ENCODE measurements around the gene PCP2.
A peak's percentile ranks its signal among the peaks of the same experiment; 100 is the strongest.

Gene PCP2

DNA sequence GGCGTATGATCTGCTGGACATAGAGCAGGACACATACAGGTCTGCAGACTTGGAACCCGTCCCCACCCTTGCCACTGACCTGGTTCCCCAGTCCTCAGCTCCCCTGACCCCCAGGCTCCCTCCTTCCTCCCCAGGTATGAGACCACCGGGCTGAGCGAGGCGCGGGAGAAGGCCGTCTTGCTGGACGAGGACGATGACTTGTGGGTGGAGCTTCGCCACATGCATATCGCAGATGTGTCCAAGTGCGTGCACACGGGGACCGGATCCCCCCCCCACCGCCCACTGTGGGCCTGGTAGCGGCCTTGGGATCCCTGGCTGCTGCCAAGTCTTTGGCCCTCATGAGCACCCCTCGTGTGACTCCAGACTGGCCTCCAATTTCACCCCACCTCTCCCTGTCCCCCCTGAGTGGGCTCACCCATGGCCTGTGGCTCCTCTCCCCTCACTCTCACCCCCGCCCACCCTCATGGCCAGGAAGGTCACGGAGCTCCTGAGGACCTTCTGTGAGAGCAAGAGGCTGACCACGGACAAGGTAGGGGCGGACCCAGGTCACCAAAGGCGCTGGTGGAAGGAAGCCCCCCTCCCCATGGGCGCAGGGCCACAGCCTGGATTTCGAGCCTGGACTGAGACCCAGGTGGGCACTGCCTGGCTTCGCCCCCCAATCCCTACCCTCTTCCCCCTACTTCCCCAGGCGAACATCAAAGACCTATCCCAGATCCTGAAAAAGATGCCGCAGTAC lies 8.9 kb upstream of the PCP2 start:
- TF ChIP-seq, protein P1, sequence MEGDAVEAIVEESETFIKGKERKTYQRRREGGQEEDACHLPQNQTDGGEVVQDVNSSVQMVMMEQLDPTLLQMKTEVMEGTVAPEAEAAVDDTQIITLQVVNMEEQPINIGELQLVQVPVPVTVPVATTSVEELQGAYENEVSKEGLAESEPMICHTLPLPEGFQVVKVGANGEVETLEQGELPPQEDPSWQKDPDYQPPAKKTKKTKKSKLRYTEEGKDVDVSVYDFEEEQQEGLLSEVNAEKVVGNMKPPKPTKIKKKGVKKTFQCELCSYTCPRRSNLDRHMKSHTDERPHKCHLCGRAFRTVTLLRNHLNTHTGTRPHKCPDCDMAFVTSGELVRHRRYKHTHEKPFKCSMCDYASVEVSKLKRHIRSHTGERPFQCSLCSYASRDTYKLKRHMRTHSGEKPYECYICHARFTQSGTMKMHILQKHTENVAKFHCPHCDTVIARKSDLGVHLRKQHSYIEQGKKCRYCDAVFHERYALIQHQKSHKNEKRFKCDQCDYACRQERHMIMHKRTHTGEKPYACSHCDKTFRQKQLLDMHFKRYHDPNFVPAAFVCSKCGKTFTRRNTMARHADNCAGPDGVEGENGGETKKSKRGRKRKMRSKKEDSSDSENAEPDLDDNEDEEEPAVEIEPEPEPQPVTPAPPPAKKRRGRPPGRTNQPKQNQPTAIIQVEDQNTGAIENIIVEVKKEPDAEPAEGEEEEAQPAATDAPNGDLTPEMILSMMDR (IDR thresholded peaks at IDR 0.05; ENCODE audit: low read depth, low read length) = no peak
- H3K4me3 ChIP-seq (ENCODE audit: low read depth, low read length) = no peak overlapping the region

DNA sequence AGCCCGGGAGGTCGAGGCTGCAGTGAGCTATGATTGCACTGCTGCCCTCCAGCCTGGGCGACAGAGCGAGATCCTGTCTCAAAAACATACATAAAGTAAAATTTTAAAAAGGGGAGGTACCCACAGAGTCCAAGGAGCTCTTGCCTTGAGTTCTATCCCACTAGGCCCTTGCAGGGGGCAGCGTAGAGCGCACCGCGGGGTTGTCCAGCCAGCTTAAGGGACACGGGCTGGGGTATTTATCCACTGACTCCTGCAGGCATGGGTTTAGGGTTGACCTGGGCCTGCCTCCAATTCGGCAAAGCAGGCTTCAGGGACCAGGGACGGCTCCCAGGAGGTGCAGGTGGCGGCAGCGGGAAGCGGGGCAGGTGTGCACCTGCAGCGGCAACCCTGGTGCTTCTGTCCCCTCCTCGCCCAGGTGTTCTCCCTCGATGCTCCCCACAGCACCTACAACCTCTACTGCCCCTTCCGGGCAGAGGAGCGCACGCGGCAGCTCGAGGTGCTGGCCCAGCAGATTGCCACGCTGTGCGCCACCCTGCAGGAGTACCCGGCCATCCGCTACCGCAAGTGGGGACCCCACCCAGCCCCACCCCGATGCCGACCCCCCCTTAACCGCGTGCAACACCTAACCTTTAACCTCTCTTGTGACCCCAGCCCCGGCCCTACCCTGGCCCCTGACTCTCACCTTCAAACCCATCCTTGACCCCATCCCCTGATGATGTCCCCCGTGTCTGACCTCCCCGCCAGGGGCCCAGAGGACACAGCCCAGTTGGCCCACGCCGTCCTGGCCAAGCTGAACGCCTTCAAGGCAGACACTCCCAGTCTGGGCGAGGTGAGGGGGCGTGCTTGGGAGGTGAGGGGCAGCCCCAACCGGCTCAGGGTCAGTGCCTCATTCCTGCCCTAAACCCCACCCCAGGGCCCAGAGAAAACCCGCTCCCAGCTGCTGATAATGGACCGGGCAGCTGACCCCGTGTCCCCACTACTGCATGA lies 8.1 kb upstream of the PCP2 start:
- no peak overlapping the region for H3K4me3 ChIP-seq (ENCODE audit: low read depth, low read length)
- TF ChIP-seq, protein P1 (IDR thresholded peaks at IDR 0.05; ENCODE audit: low read depth, low read length) = no peak

DNA sequence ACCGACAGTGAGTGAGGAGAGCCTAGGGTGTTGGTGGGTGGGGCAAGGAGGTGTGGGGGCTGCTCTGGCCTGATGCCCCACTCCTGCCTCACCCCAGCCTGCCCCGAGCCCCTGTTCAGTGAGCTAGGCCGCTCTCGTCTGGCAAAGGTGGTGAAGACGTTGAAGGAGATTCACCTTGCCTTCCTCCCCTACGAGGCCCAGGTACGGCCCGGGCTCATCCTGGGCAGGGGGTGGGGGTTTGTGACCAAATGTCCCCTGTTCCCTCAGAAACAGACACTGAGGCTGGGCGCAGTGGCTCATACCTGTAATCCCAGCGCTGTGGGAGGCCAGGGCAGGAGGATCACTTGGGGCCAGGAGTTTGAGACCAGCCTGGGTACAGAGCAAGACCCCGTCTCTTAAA lies 7.3 kb upstream of the PCP2 start:
- TF ChIP-seq, protein P1 (IDR thresholded peaks at IDR 0.05; ENCODE audit: low read depth, low read length) = no peak
- no peak overlapping the region for H3K4me3 ChIP-seq (ENCODE audit: low read depth, low read length)

DNA sequence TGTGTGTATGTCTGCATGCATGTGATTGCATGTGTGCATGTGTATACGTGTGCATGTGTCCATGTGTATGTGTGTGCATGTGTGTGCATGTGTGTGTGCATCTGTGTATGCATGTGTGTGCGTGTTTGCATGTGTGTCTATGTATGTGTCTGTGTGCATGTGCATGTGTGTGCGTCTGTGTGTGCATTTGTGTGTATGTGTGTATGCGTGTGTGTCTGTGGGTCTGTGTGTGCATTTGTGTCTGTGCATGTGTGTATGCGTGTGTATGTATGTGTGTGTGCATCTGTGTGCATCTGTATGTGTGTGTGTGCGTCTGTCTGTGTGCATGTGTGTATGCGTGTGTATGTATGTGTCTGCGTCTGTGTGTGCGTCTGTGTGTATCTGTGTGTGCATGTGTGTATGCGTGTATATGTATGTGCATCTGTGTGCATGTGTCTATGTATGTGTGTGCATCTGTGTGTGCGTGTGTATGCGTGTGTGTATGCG lies 6.4 kb upstream of the PCP2 start:
- no peak overlapping the region for H3K4me3 ChIP-seq (ENCODE audit: low read depth, low read length)
- TF ChIP-seq, protein P1 (IDR thresholded peaks at IDR 0.05; ENCODE audit: low read depth, low read length) = no peak

DNA sequence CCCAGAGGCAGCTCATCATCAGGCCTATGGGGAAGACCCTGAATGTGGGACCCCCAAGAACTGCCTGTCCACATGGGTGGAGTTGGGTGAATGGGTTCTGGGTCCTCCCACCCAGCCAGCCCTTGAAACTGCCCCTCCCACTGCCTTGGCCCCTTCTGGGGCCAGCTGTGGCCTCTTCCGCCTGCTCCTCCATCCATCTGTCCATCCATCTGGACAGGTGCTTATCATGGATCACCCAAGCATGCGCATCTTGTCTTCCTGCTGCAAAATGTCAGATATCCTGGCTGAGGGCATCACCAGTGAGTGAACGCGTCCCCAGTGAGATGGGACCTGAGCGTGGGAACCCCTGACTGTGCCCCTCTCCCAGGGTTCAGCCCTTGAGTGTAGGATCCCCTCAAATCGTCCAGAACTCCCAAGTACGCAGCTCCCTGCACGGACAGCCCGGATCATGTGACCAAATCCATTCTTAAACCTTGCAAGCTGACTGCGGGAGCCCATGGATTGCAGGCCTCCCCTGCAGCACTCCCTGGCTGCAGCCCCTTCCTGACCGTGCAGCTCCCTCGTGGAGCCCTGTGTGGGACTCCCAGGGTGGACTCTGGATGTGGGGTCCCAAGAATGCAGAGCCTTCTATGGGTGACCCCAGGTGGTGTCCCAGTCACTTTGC lies 5.4 kb upstream of the PCP2 start:
- no peak overlapping the region for H3K4me3 ChIP-seq (ENCODE audit: low read depth, low read length)
- TF ChIP-seq, protein P1 (IDR thresholded peaks at IDR 0.05; ENCODE audit: low read depth, low read length) = no peak

DNA sequence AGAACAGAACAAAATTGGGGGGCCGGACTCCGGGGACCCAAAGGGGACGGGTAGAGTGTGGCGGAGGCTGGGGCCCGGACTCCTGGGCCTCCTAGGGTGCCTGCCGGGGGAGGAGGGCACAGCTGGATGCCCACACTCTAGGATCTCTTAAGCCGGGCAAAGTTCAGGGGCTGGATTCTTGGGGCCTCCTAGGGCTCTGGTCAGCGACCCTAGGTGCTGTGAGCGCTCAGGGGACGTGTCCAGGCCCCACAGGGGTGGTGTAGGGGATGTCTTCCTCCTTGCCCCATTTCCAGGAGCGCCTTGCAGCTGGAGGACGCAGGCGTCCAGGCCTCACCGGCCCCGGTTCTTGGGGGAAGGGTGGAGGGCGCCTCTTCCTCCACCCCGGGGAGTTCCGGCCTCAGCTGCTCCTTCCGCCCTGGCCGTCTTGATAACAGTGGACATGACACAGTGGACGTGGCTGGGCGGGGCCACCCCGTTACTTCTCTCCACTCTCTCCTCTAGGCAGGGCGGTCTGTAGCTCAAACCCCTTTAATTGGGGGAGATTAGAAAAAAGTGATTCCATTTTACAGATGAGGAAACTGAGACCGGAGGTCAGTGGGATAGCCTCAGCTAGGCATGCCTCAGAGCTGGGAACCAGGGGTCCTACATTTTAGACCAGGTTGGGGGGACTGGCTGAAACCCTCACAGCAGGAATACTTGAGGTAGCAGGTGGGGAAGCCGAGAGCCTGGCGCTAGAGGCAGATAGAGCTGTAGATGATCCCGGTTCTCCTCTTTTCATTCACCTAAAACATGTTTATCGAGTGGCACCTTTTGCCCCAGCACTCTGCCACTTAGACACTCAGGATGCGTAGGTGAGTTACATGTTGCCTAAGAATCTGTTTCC lies 4.1 kb upstream of the PCP2 start:
- H3K4me3 ChIP-seq (ENCODE audit: low read depth, low read length) = peak overlapping the region; percentile 6; the same call in 1 of the 2 replicates

More for the DNA sequence above, 4.1 kb upstream of the PCP2 start:
- TF ChIP-seq, protein P1 (IDR thresholded peaks at IDR 0.05; ENCODE audit: low read depth, low read length) = no peak
